PC-3 (cell line): Measurements from ENCODE around the gene HMOX1. TPM values are rescaled to one million over a fixed set of nuclear protein-coding genes. Genes with fewer than 3 reads are reported as not detected.
"Not testable (repeated sequence)": the region's sequence is repeated elsewhere in the genome, so short reads cannot be mapped to it uniquely, and the experiment has no call there.

ENCODE experiments used
- ATAC-seq: fragments of 200-7000 bp; cut with Tn5 transposase; 2 replicates; pipeline ENCODE4 v1.9.1; 2020; ENCODE audit warnings: mild to moderate bottlenecking, moderate library complexity
- BruUV-seq: library from RNA; stranded (reverse); fragments of 400-500 nt; replicated peaks from 2 replicates; lab custom pipeline; 2021; lab: Mats Ljungman, UMichigan
- CTCF ChIA-PET: fragments of 300-600 bp; sonication (Branson Sonifier 250); formaldehyde crosslinking; loops from one replicate; lab custom pipeline; 2022; ENCODE audit warnings: antibody characterized with exemption; lab: Charles Lee
- POLR2A ChIA-PET: fragments of 300-600 bp; sonication (Branson Sonifier 250); formaldehyde crosslinking; loops from one replicate; lab custom pipeline; 2022; ENCODE audit warnings: antibody characterized with exemption; ENCODE audit not compliant: unreplicated experiment; lab: Charles Lee
- DNase-seq: peaks from one replicate; pipeline ENCODE4 v3.0.0-alpha.2; 2015
- H2AFZ ChIP-seq: fragments of 300-600 bp; sonication (generic); 2 replicates; pipeline ENCODE4 v1.6.0; 2016; ENCODE audit warnings: antibody characterized with exemption, low read length
- H3F3A ChIP-seq: fragments of 300-600 bp; sonication (generic); one replicate; pipeline ENCODE4 v1.6.0; 2017; ENCODE audit warnings: antibody characterized with exemption, low read length, control low read depth, mild to moderate bottlenecking; ENCODE audit not compliant: unreplicated experiment
- H3K27ac ChIP-seq: fragments of 300-600 bp; sonication (generic); 2 replicates; pipeline ENCODE4 v1.5.1; 2016; ENCODE audit warnings: mild to moderate bottlenecking, low read length
- H3K27me3 ChIP-seq: fragments of 300-600 bp; sonication (generic); 2 replicates; pipeline ENCODE4 v1.6.1; 2016; ENCODE audit warnings: low read length, mixed read lengths
- H3K36me3 ChIP-seq: fragments of 300-600 bp; sonication (generic); 2 replicates; pipeline ENCODE4 v1.6.1; 2016; ENCODE audit warnings: low read depth, mixed run types, low read length, mixed read lengths
- H3K4me1 ChIP-seq: fragments of 300-600 bp; sonication (generic); 2 replicates; pipeline ENCODE4 v1.5.1; 2016; ENCODE audit warnings: low read length; ENCODE audit not compliant: insufficient read depth
- H3K4me2 ChIP-seq: fragments of 300-600 bp; sonication (generic); 2 replicates; pipeline ENCODE4 v1.6.0; 2016; ENCODE audit warnings: low read length
- H3K4me3 ChIP-seq: fragments of 300-600 bp; sonication (generic); 2 replicates; pipeline ENCODE4 v1.5.1; 2016; ENCODE audit warnings: mild to moderate bottlenecking, low read length, mixed read lengths
- H3K79me2 ChIP-seq: fragments of 300-600 bp; sonication (generic); 2 replicates; pipeline ENCODE4 v1.6.1; 2017; ENCODE audit warnings: low read length, mixed read lengths
- H3K9ac ChIP-seq: fragments of 300-600 bp; sonication (generic); 2 replicates; pipeline ENCODE4 v1.6.0; 2016; ENCODE audit warnings: mild to moderate bottlenecking, low read length
- H3K9me2 ChIP-seq: fragments of 300-600 bp; sonication (generic); replicated peaks from 2 replicates; pipeline ENCODE4 v1.6.1; 2016; ENCODE audit warnings: mixed run types, low read length, mixed read lengths
- H3K9me3 ChIP-seq: fragments of 300-600 bp; sonication (generic); 2 replicates; pipeline ENCODE4 v1.6.1; 2016; ENCODE audit warnings: low read length, mixed read lengths
- H4K20me1 ChIP-seq: fragments of 300-600 bp; sonication (generic); 2 replicates; pipeline ENCODE4 v1.6.1; 2016; ENCODE audit warnings: low read length, mixed read lengths
- CTCF ChIP-seq: fragments of 300-600 bp; sonication (generic); conservative IDR thresholded peaks from 2 replicates; pipeline ENCODE4 v1.5.1; 2017; ENCODE audit warnings: antibody characterized with exemption, low read depth, mild to moderate bottlenecking, low read length
- EZH2 ChIP-seq: fragments of 300-600 bp; sonication (generic); IDR thresholded peaks from one replicate; pipeline ENCODE4 v1.6.1; 2017; ENCODE audit warnings: antibody characterized with exemption, mild to moderate bottlenecking, low read length; ENCODE audit not compliant: unreplicated experiment
- EZH2phosphoT487 ChIP-seq: fragments of 300-600 bp; sonication (generic); IDR thresholded peaks from 2 replicates; pipeline ENCODE4 v1.6.1; 2018; ENCODE audit warnings: mild to moderate bottlenecking, antibody characterized with exemption, low read length, borderline replicate concordance
- intact Hi-C: fragments of 100-400 bp; cut with micrococcal nuclease; formaldehyde crosslinking; loops from 2 replicates; pipeline ENCODE4 v1.9.0; 2023
- total RNA-seq: library from RNA; depleted of rRNA; stranded (reverse); fragments of >200 nt; gene quantifications from 2 replicates; pipeline ENCODE4 v1.2.3, GENCODE V29; 2014

HMOX1 gene
- total RNA-seq, 1 experiment from 2014 or later = 16.5 TPM

GRCh38 chr22:35359380-35360065 is 21.4 kb upstream of the HMOX1 start:
- no peak overlapping the region for H3K4me2 ChIP-seq
- ChIA-PET CTCF (no interaction called here), POLR2A (no interaction called here)
- ATAC-seq = no peak
- H2AFZ ChIP-seq = no peak overlapping the region
- no peak overlapping the region for H3K27ac ChIP-seq
- no peaks in the 10 kb centered on the region for H3F3A ChIP-seq
- BruUV-seq = no TSS peak
- intact Hi-C loops = no loop called here
- no peaks in the 10 kb centered on the region for H3K79me2 ChIP-seq
- no peak for TF ChIP-seq EZH2phosphoT487
- no peak for TF ChIP-seq CTCF
- no peak for TF ChIP-seq EZH2
- peaks cover 13% of the 10 kb centered on the region for H3K4me1 ChIP-seq
- no peaks in the 10 kb centered on the region for H4K20me1 ChIP-seq
- no peak overlapping the region for H3K9ac ChIP-seq
- no peaks in the 10 kb centered on the region for H3K36me3 ChIP-seq
- H3K9me3 ChIP-seq = no peaks in the 10 kb centered on the region
- no peaks in the 10 kb centered on the region for H3K9me2 ChIP-seq
- H3K4me3 ChIP-seq = no peak overlapping the region
- no peaks in the 10 kb centered on the region for H3K27me3 ChIP-seq
- no peak for DNase-seq

- Histone ChIP-seq H3K79me2 (no peaks in the 10 kb centered on the region), H3K9me3 (no peaks in the 10 kb centered on the region), H3K9me2 (no peaks in the 10 kb centered on the region), H3K36me3 (no peaks in the 10 kb centered on the region), H3K4me1 (peaks cover 13% of the 10 kb centered on the region), H3F3A (no peaks in the 10 kb centered on the region), H4K20me1 (no peaks in the 10 kb centered on the region), H3K4me3 (no peak overlapping the region), H3K4me2 (no peak overlapping the region), H3K27me3 (no peaks in the 10 kb centered on the region), H2AFZ (no peak overlapping the region), H3K9ac (no peak overlapping the region), H3K27ac (no peak overlapping the region)
- ATAC-seq = no peak
- no peak for DNase-seq
- CTCF ChIA-PET = no interaction called here
- POLR2A ChIA-PET = no interaction called here
- BruUV-seq = no TSS peak
- TF ChIP-seq EZH2phosphoT487 (no peak), EZH2 (no peak), CTCF (no peak)
- intact Hi-C loops = no loop called here
Measured at GRCh38 chr22:35361001-35361558, 19.8 kb upstream of the HMOX1 start.

GRCh38 chr22:35363566-35364086 is 17.3 kb upstream of the HMOX1 start:
- intact Hi-C loops = no loop called here
- Histone ChIP-seq H3K4me2 (peak overlapping the region; percentile 14; the same call in 1 of the 2 replicates), H3K9me3 (no peaks in the 10 kb centered on the region), H2AFZ (no peak overlapping the region), H3K27ac (peak overlapping the region; percentile 62), H3F3A (no peaks in the 10 kb centered on the region), H3K9me2 (no peaks in the 10 kb centered on the region), H3K9ac (0 out of 2 replicates have a peak overlapping the region, but pooled peaks have one; percentile 6), H3K4me3 (no peak overlapping the region), H4K20me1 (no peaks in the 10 kb centered on the region), H3K36me3 (no peaks in the 10 kb centered on the region), H3K4me1 (peaks cover 7% of the 10 kb centered on the region), H3K79me2 (no peaks in the 10 kb centered on the region), H3K27me3 (no peaks in the 10 kb centered on the region)
- ATAC-seq = no peak
- ChIA-PET POLR2A (interaction anchor here (0.6 kb wide), 1 partner anchor 220 kb away, joined by 3 read pairs; no protein-coding TSS in a partner anchor), CTCF (no interaction called here)
- no peak for DNase-seq
- no peak for TF ChIP-seq EZH2phosphoT487
- TF ChIP-seq EZH2 = no peak
- TF ChIP-seq CTCF = no peak
- BruUV-seq = no TSS peak

GRCh38 chr22:35364230-35364629 is 16.7 kb upstream of the HMOX1 start:
- H4K20me1 ChIP-seq, H3K9me2 ChIP-seq, H3K79me2 ChIP-seq, POLR2A ChIA-PET, CTCF ChIA-PET, H3K9me3 ChIP-seq, H3F3A ChIP-seq, H2AFZ ChIP-seq, BruUV-seq, H3K4me3 ChIP-seq, H3K36me3 ChIP-seq, intact Hi-C loops, H3K4me1 ChIP-seq, H3K27me3 ChIP-seq: not testable (repeated sequence)
- peak overlapping the region; percentile 14; the same call in 1 of the 2 replicates for H3K4me2 ChIP-seq
- H3K9ac ChIP-seq = 0 out of 2 replicates have a peak overlapping the region, but pooled peaks have one; percentile 6
- ATAC-seq (peak; percentile 96), DNase-seq (peak; percentile 74)
- H3K27ac ChIP-seq = peak overlapping the region; percentile 62
